K562 (cell line): ENCODE results near the gene CNPY2. TPM values are rescaled to one million over a fixed set of nuclear protein-coding genes. Genes with fewer than 3 reads are reported as not detected.

Experiments
- ARID3B ChIP-seq: fragments of 250-450 bp; sonication (Bioruptor Pico); IDR thresholded peaks from 2 replicates; pipeline ENCODE4 v1.4.0; 2020; ENCODE audit warnings: borderline replicate concordance
- CC2D1A ChIP-seq: fragments of 450-650 bp; IDR thresholded peaks from 2 replicates; pipeline ENCODE4 v1.6.1; 2017; ENCODE audit warnings: mild to moderate bottlenecking
- CCNT2 ChIP-seq: IDR thresholded peaks from 2 replicates; pipeline ENCODE4 v1.6.1; 2011; ENCODE audit warnings: borderline replicate concordance, low read depth, mild to moderate bottlenecking, moderate library complexity, mixed read lengths, low read length; ENCODE audit not compliant: insufficient read length; ENCODE audit errors: extremely low read depth
- CHAMP1 ChIP-seq: fragments of 450-650 bp; IDR thresholded peaks from 2 replicates; pipeline ENCODE4 v1.6.1; 2016; ENCODE audit warnings: mild to moderate bottlenecking
- KDM2B ChIP-seq: fragments of 250-450 bp; sonication (Bioruptor Pico); IDR thresholded peaks from 2 replicates; pipeline ENCODE4 v1.8.0; 2021; ENCODE audit warnings: mild to moderate bottlenecking, moderate library complexity
- MAX ChIP-seq: sonication (generic); formaldehyde crosslinking; IDR thresholded peaks from 2 replicates; pipeline ENCODE4 v1.9.0; 2022; ENCODE audit warnings: mild to moderate bottlenecking, missing genetic modification reagents
- MEF2A ChIP-seq: IDR thresholded peaks from 2 replicates; pipeline ENCODE4 v1.6.1; 2011; ENCODE audit warnings: low read depth, mild to moderate bottlenecking, low read length, moderate library complexity; ENCODE audit not compliant: control insufficient read depth
- NFRKB ChIP-seq: fragments of 450-650 bp; IDR thresholded peaks from 2 replicates; pipeline ENCODE4 v1.6.1; 2016; ENCODE audit warnings: low read depth
- NR0B1 ChIP-seq: fragments of 450-650 bp; IDR thresholded peaks from one replicate; pipeline ENCODE4 v1.6.1; 2018; ENCODE audit warnings: mild to moderate bottlenecking, moderate library complexity; ENCODE audit not compliant: partially characterized antibody
- PHF21A ChIP-seq: fragments of 450-650 bp; IDR thresholded peaks from 2 replicates; pipeline ENCODE4 v1.6.1; 2017; ENCODE audit warnings: low read depth, borderline replicate concordance
- PPARD ChIP-seq: fragments of 250-450 bp; sonication (Bioruptor Pico); IDR thresholded peaks from 2 replicates; pipeline ENCODE4 v1.8.0; 2022; ENCODE audit warnings: inconsistent platforms, mild to moderate bottlenecking, moderate library complexity
- PURB ChIP-seq: sonication (generic); formaldehyde crosslinking; IDR thresholded peaks from 2 replicates; pipeline ENCODE4 v1.9.0; 2021; ENCODE audit warnings: low read depth, mild to moderate bottlenecking, missing genetic modification reagents
- RFX1 ChIP-seq: fragments of 450-650 bp; IDR thresholded peaks from 2 replicates; pipeline ENCODE4 v1.6.1; 2016; ENCODE audit warnings: mild to moderate bottlenecking, moderate library complexity
- SP1 ChIP-seq: sonication (generic); formaldehyde crosslinking; IDR thresholded peaks from 2 replicates; pipeline ENCODE4 v1.8.1; 2022; ENCODE audit warnings: mild to moderate bottlenecking, missing genetic modification reagents
- SRSF9 ChIP-seq: fragments of 200-400 bp; formaldehyde crosslinking; IDR thresholded peaks from 2 replicates; pipeline ENCODE4 v1.6.1; 2017; ENCODE audit warnings: low read depth, low read length, borderline replicate concordance
- ZNF316 ChIP-seq: fragments of 450-650 bp; IDR thresholded peaks from 2 replicates; pipeline ENCODE4 v1.6.1; 2016
- polyA plus RNA-seq, 8 experiments: library from polyadenylated mRNA; depleted of rRNA in 4 of 8; stranded (reverse) in 5 of 8; unstranded in 3 of 8; fragments of >200 nt; fragmentation: Nextera tagmentation in 2 of 8; fragmentation: Illumina TruSeq in 1 of 8; extraction: Ambion mirVana in 2 of 8; extraction: Trizol in 1 of 8; gene quantifications; 2 replicates each; pipeline versions ENCODE4 v1.2.1 to v1.2.3, GENCODE V29; 2011 to 2014; ENCODE audit warnings: inconsistent platforms in 1 of 8, missing spikeins in 1 of 8
- total RNA-seq, 7 experiments: library from RNA; depleted of rRNA in 6 of 7; stranded (reverse); fragments of >200 nt in 6 of 7; fragmentation: Illumina TruSeq in 2 of 7; extraction: Trizol in 2 of 7; gene quantifications; 2 replicates each; pipeline versions ENCODE4 v1.2.1 to v1.2.3, GENCODE V29; 2011 to 2021; ENCODE audit warnings: low replicate concordance in 1 of 7
- TF ChIP-seq, protein P1 (sequence below): fragments of 450-650 bp; IDR thresholded peaks from 2 replicates; pipeline ENCODE4 v1.6.1; 2016; ENCODE audit warnings: antibody characterized with exemption
- TF ChIP-seq, protein P2 (sequence below): IDR thresholded peaks from 2 replicates; pipeline ENCODE4 v1.6.1; 2014; ENCODE audit warnings: antibody characterized with exemption

Gene CNPY2
- total and polyA plus RNA-seq, 9 of the 15 experiments (the other 6 are each of a cell fraction or from before 2014, with no cell fraction given): 33.8 to 190 (median 138) TPM

- TF ChIP-seq NR0B1 (no peak), PPARD (CRISPR knock-in tag) (no peak), CC2D1A (peak; percentile 83), MEF2A (no peak), MAX (peak; percentile 81; the same call in 1 of the 2 replicates), NFRKB (peak; percentile 88; the same call in 1 of the 2 replicates), SRSF9 (no peak), CHAMP1 (0 out of 2 replicates have a peak, but pooled peaks have one; percentile 9), KDM2B (CRISPR knock-in tag) (no peak), SP1 (CRISPR knock-in tag) (peak; percentile 58), ZNF316 (no peak), RFX1 (no peak; the same call in 1 of the 2 replicates), CCNT2 (peak; percentile 49), ARID3B (CRISPR knock-in tag) (no peak), PHF21A (peak; percentile 37; the same call in 1 of the 2 replicates), PURB (CRISPR knock-in tag) (no peak)
- TF ChIP-seq, protein P1, sequence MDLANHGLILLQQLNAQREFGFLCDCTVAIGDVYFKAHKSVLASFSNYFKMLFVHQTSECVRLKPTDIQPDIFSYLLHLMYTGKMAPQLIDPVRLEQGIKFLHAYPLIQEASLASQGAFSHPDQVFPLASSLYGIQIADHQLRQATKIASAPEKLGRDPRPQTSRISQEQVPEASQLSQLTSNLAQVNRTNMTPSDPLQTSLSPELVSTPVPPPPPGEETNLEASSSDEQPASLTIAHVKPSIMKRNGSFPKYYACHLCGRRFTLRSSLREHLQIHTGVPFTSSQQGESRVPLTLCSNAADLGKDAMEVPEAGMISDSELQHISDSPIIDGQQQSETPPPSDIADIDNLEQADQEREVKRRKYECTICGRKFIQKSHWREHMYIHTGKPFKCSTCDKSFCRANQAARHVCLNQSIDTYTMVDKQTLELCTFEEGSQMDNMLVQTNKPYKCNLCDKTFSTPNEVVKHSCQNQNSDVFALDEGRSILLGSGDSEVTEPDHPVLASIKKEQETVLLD: no peak; the same call in 1 of the 2 replicates
- TF ChIP-seq, protein P2, sequence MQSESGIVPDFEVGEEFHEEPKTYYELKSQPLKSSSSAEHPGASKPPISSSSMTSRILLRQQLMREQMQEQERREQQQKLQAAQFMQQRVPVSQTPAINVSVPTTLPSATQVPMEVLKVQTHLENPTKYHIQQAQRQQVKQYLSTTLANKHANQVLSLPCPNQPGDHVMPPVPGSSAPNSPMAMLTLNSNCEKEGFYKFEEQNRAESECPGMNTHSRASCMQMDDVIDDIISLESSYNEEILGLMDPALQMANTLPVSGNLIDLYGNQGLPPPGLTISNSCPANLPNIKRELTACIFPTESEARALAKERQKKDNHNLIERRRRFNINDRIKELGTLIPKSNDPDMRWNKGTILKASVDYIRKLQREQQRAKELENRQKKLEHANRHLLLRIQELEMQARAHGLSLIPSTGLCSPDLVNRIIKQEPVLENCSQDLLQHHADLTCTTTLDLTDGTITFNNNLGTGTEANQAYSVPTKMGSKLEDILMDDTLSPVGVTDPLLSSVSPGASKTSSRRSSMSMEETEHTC: no peak; the same call in 1 of the 2 replicates
These were observed 18.1 kb upstream of the CNPY2 start, which contains the start of gene PAN2 (continued) for GRCh38 chr12:56333679-56334489.
